ENCODE data around the gene KCTD19.

KCTD19 gene

DNA sequence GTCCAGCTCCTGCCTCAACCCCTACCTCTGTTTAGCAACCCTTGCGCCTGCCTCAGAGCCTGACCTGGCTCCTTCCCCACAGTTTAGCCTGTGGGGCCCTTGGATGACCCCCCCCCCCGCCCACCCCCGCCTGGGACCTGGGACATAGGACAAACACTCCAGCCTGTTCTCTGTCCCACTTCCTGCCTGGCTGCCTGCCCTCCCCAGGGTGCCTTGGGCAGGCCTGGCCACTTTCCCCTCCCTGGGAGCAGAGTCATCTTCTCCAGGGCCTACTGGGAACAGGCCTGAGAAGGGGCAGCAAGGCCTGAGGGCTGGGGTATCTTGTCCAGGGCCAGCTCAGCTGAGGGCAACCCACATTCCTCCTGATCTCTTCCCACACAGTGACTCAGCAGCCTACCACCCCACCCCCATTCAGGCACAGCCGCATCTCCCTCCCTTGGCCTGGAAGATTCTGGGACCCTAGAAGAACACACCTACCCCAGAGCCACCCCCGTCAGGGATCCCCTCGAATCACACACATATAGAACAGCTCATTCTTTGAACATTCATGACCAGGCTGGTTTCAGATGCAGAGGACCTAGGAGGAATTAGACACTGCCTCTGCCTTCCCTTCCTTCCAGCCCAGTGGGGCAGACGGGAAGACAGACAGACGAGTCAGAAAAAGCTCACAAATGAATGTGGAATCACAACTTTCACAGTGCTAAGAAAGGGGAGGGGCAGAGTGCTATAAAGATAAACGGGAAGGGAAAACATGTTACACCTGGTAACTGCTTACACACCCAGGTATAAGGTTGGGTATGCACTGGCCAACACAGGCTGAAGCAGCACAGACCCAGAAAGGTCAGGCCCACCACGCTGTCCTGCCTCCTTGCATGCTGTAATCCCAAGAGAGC is 85.3 kb downstream of the KCTD19 start:
- no peak for DNase-seq

DNA sequence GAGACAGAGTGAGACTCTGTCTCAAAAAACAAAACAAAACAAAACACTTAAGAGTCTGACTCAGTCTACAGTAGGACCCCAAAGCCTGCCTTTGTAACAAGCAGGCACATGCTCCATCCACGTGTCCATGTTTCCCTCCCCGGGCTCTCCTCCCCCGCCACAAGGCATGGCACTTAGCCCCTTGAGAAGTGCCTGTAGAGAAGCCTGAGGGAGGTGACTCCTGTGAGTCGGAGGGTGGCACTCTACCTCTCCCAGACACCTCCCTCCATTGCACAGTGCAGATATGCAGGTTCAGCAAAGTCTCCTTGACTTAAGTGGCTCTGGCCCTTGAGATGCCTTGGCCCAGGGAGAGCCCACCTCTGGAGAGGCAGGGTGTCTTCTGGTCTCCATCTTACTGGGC is 86.0 kb downstream of the KCTD19 start:
- DNase-seq, result no peak

All from right hindlimb (tissue), 1 donor.